Stimulated activated CD4-positive, alpha-beta T cell treated with anti-CD3 and anti-CD28 coated beads, TNF-alpha, amount 100 ng/mL, for 4 hours (primary cell): ENCODE measurements around the gene PPOX.

Source experiments
- DNase-seq, 3 experiments: peaks; one replicate each; pipeline ENCODE4 v3.0.0-alpha.2; 2020; ENCODE audit warnings: low read depth in 3 of 3

Gene PPOX

GRCh38 chr1:161175771-161176453 lies 9.7 kb downstream of the PPOX start:
- DNase-seq: no peak

- DNase-seq: no peak
Measured at GRCh38 chr1:161176468-161177111, 10.4 kb downstream of the PPOX start.

- peak; percentile 92 to 99 (median 94) for DNase-seq
Measured at GRCh38 chr1:161177112-161177935, 11.1 kb downstream of the PPOX start, which contains the start of gene B4GALT3. Gene B4GALT3, minus strand, starts transcription at chr1:161177507. Its CDS starts 1,447 bp downstream, at chr1:161176060.

GRCh38 chr1:161177936-161178244 lies 11.7 kb downstream of the PPOX start:
- no peak for DNase-seq

- no peak for DNase-seq
Measured at GRCh38 chr1:161179698-161180097, 13.5 kb downstream of the PPOX start.

- no peak for DNase-seq
Measured at GRCh38 chr1:161180639-161181038, 14.4 kb downstream of the PPOX start.

- peak in 2 of 3 experiments; percentile 18 to 42 for DNase-seq
Measured at GRCh38 chr1:161182214-161182613, 16.0 kb downstream of the PPOX start.

GRCh38 chr1:161185282-161185682 lies 19.1 kb downstream of the PPOX start:
- DNase-seq: peak in 1 of 3 experiments; percentile 62

- DNase-seq: no peak
Measured at GRCh38 chr1:161185732-161186311, 19.6 kb downstream of the PPOX start.

GRCh38 chr1:161187311-161187710 lies 21.1 kb downstream of the PPOX start:
- no peak for DNase-seq

- DNase-seq: no peak
Measured at GRCh38 chr1:161188381-161188780, 22.2 kb downstream of the PPOX start.

- no peak for DNase-seq
Measured at GRCh38 chr1:161189036-161189435, 22.8 kb downstream of the PPOX start.

- DNase-seq: no peak
Measured at GRCh38 chr1:161190962-161191521, 24.8 kb downstream of the PPOX start.

- no peak for DNase-seq
Measured at GRCh38 chr1:161191971-161192370, 25.7 kb downstream of the PPOX start.

GRCh38 chr1:161192476-161193465 lies 26.5 kb downstream of the PPOX start:
- DNase-seq: peak; percentile 28 to 51 (median 39)

- no peak for DNase-seq
Measured at GRCh38 chr1:161193561-161194235, 27.5 kb downstream of the PPOX start.

GRCh38 chr1:161195171-161195570 lies 28.9 kb downstream of the PPOX start:
- no peak for DNase-seq

GRCh38 chr1:161196111-161196510 lies 29.9 kb downstream of the PPOX start:
- DNase-seq: no peak

GRCh38 chr1:161196521-161197451 lies 30.6 kb downstream of the PPOX start:
- DNase-seq: no peak
